BLaER1 treated with 17β-estradiol and CSF1 and Interleukin-3, amounts not matched to agents 10 nM and 100 nM (cell line): Measurements from ENCODE around the gene TPGS2.

ENCODE experiments used
- H3K27ac ChIP-seq, 11 experiments: shearing (Covaris generic); formaldehyde crosslinking; 2 replicates each; pipeline ENCODE4 v1.8.1; 2022
- H3K27me3 ChIP-seq, 11 experiments: shearing (Covaris generic); formaldehyde crosslinking; 2 replicates each; pipeline ENCODE4 v1.8.1; 2022
- H3K36me3 ChIP-seq, 11 experiments: shearing (Covaris generic); formaldehyde crosslinking; 2 replicates each; pipeline ENCODE4 v1.8.1; 2022
- H3K4me1 ChIP-seq, 10 experiments: shearing (Covaris generic); formaldehyde crosslinking; 2 replicates each; pipeline ENCODE4 v1.8.1; 2022
- H3K4me2 ChIP-seq, 11 experiments: shearing (Covaris generic); formaldehyde crosslinking; 2 replicates each; pipeline ENCODE4 v1.8.1; 2022
- H3K4me3 ChIP-seq, 10 experiments: shearing (Covaris generic); formaldehyde crosslinking; 2 replicates each; pipeline ENCODE4 v1.8.1; 2022
- H3K9ac ChIP-seq, 11 experiments: shearing (Covaris generic); formaldehyde crosslinking; 2 replicates each; pipeline ENCODE4 v1.8.1; 2022
- H3K9me3 ChIP-seq, 11 experiments: shearing (Covaris generic); formaldehyde crosslinking; replicated peaks in 1 of 11; 2 replicates each; pipeline ENCODE4 v1.8.1; 2022
- H4K20me1 ChIP-seq, 11 experiments: shearing (Covaris generic); formaldehyde crosslinking; 2 replicates each; pipeline ENCODE4 v1.8.1; 2022
- Cebpa-rat ChIP-seq, 11 experiments: shearing (Covaris generic); IDR thresholded peaks; 2 replicates each; pipeline ENCODE4 v1.8.1; 2022

TPGS2 gene

DNA sequence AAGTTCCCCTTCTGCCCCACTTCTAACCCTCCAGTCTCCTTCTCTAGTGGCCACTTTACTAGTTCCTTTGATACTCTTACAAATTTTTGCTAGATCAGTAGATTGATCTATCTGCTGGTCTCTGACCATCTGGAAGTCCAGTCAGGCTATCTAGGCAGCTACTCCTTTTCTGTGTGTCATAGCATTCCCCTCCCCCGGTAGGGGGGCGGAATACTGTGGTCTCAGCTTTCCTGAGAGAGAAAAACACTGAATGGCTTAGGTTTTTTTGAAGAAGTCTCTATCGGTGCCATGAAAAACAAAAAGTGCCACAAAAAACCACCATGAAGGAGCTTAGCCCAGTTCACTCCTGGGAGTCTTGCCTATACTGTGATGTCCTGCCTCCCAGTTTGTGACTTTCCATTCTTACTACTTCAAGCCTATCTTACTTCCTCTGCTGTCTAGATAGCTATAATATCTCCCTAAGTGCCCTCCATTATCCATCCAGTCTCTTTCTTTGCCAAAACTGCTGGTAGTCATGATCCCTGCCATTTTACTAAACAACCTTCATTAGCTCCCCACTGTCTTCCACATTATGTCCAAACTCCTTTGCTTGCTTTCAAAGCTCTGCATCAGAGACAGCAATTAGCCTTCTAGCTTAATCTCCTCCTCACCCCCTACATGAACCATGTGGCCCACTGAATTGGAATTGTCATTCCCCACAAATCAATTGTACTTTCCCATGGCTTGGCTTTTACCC is 29.9 kb downstream of the TPGS2 start:
- Histone ChIP-seq H4K20me1 (no peaks in the 10 kb centered on the region), H3K4me2 (no peak overlapping the region), H3K27me3 (no peaks in the 10 kb centered on the region), H3K4me1 (no peaks in the 10 kb centered on the region), H3K9ac (no peak overlapping the region), H3K27ac (no peak overlapping the region), H3K36me3 (peaks cover 97 to 100% (median 99%) of the 10 kb centered on the region in 11 experiments), H3K9me3 (no peaks in the 10 kb centered on the region; a peak in 1 of 22 replicates), H3K4me3 (no peak overlapping the region)
- no peak for TF ChIP-seq Cebpa-rat (IDR thresholded peaks at IDR 0.05)

DNA sequence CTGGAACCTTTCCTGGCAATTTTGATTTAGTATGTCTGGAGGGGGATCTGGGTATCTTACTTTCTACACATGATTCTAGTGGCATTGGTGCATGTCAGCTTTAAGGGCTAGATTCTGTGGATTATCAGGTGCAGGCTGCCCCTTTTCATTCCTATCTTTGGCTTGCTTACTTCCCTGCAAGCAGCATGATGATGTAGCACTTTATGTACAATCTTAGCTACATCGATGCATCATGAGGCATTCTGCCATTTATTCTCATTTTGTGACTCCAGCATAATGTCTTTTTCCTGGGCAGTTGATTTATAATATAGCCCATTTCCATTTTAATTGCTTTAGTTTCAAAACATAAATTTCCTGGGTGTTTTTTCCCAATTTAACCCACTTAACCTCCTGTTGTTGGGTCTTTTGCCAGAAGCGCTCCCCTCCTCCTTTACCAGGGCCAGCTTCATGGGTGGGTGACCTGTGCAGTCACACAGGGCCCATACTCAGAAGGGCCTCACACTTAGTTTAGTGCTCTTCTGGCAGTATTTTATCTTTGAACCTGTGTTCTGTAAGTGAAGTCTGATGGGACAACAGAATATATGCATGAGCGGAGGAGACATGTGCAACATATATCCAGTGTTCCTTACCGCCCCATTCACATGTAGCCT is 36.0 kb downstream of the TPGS2 start:
- Histone ChIP-seq H3K4me2 (no peak overlapping the region), H3K27ac (no peak overlapping the region), H4K20me1 (no peaks in the 10 kb centered on the region), H3K36me3 (peaks cover 84 to 100% (median 96%) of the 10 kb centered on the region in 11 experiments), H3K4me1 (no peaks in the 10 kb centered on the region), H3K4me3 (no peak overlapping the region), H3K9ac (no peak overlapping the region), H3K9me3 (peaks cover 16 to 27% (median 24%) of the 10 kb centered on the region in 11 experiments), H3K27me3 (no peaks in the 10 kb centered on the region)
- TF ChIP-seq Cebpa-rat (IDR thresholded peaks at IDR 0.05), result no peak

DNA sequence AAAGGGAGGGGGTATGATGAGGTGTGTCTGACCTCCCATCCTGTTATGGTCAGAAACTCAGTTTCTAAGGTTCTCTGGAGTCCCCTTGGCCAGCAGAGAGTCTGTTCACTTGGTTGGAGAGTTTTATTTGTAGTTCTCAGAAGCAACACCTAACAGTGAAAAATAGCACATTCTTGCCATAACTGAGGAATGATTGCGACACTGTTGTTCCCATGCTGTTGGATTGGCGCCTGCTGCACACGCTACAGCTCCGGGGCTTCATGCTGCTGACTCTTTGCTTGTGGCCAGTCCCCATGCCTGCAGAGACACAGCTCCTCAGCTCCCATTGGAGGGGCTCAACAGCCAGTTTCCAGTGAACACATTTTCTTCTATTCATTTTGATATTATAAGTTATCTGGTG is 42.1 kb downstream of the TPGS2 start:
- Histone ChIP-seq H3K9me3 (peaks cover 16 to 24% (median 21%) of the 10 kb centered on the region in 11 experiments), H4K20me1 (peaks cover 0 to 4% (median 0%) of the 10 kb centered on the region in 11 experiments; a peak in 1 of 22 replicates), H3K27ac (no peak overlapping the region), H3K4me2 (no peak overlapping the region), H3K4me3 (no peak overlapping the region), H3K36me3 (peaks cover 38 to 73% (median 50%) of the 10 kb centered on the region in 11 experiments), H3K27me3 (no peaks in the 10 kb centered on the region), H3K9ac (no peak overlapping the region), H3K4me1 (no peaks in the 10 kb centered on the region)
- TF ChIP-seq Cebpa-rat (IDR thresholded peaks at IDR 0.05), result peak in 3 of 11 experiments; percentile 16 to 70 (median 56); a peak in 3 of 22 replicates

DNA sequence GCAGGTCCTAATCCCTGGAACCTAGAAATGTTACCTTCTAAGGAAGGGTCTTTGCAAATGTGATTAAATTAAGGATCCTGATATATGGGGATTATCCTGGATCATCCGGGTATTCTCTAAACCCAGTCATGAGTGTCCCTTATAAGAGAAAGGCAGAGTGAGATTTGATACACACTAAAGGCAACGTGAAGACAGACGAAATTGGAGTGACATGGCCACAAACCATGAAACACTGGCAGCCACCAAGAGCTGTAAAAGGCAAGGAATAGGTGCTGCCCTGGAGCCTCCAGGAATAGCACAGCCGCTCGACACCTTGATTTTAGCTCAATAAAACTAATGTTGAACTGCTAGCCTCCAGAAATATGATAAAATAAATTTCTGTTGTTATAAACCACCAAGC is 45.0 kb downstream of the TPGS2 start:
- TF ChIP-seq Cebpa-rat (IDR thresholded peaks at IDR 0.05), result no peak
- Histone ChIP-seq H3K27ac (no peak overlapping the region), H3K9me3 (no peaks in the 10 kb centered on the region), H3K9ac (no peak overlapping the region), H4K20me1 (peaks cover 0 to 4% (median 0%) of the 10 kb centered on the region in 11 experiments; a peak in 1 of 22 replicates), H3K4me2 (no peak overlapping the region), H3K27me3 (no peaks in the 10 kb centered on the region), H3K36me3 (peaks cover 13 to 57% (median 32%) of the 10 kb centered on the region in 11 experiments; a peak in 19 of 22 replicates), H3K4me1 (peaks cover 0 to 5% (median 0%) of the 10 kb centered on the region in 10 experiments; a peak in 1 of 20 replicates), H3K4me3 (no peak overlapping the region)

DNA sequence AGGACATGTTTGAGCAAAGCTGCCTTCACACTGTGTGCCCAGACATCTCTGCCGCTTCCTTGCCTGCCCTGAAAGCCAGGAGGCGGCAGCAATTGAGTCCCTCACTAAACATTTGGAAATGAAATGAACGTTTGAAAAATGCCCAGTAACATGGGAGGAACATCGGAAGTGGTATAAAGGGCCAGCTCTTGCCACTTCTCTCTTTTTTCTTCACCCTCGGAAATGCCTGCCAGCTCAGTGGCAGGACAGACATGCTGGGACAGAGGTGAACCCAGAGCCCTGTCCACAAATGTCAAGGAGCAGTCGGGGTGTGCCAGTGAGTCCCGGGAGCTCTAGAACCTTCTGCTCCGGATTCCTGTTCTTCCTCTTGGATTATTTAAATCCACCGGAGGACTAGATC is 46.1 kb downstream of the TPGS2 start:
- TF ChIP-seq Cebpa-rat (IDR thresholded peaks at IDR 0.05), result no peak
- no peak overlapping the region for H3K9ac ChIP-seq
- no peak overlapping the region for H3K27ac ChIP-seq
- no peak overlapping the region for H3K4me2 ChIP-seq
- H3K9me3 ChIP-seq, result no peaks in the 10 kb centered on the region
- no peaks in the 10 kb centered on the region for H3K27me3 ChIP-seq
- H3K4me3 ChIP-seq, result no peak overlapping the region
- H4K20me1 ChIP-seq, result peaks cover 0 to 4% (median 0%) of the 10 kb centered on the region in 11 experiments; a peak in 1 of 22 replicates
- peaks cover 0 to 5% (median 0%) of the 10 kb centered on the region in 10 experiments; a peak in 1 of 20 replicates for H3K4me1 ChIP-seq
- peaks cover 7 to 51% (median 24%) of the 10 kb centered on the region in 11 experiments; a peak in 14 of 22 replicates for H3K36me3 ChIP-seq

DNA sequence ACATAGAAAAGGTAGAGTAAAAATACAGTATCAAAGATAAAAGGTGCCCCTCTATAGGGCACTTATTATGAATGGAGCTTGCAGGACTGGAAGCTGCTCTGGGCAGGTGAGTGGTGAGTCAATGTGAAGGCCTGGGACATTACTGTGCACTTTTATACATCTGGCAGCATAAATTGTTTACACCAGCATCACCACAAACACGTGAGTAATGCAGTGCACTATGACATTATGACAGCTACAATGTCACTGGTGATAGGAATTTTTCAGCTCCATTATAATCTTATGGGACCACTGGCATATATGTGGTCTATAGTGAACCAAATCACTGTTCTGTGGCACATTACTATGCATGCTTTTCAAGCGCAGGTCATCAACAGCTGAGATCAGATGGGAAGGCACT is 48.1 kb downstream of the TPGS2 start:
- peaks cover 0 to 5% (median 0%) of the 10 kb centered on the region in 10 experiments; a peak in 1 of 20 replicates for H3K4me1 ChIP-seq
- no peaks in the 10 kb centered on the region for H3K9me3 ChIP-seq
- H3K27ac ChIP-seq, result no peak overlapping the region
- TF ChIP-seq Cebpa-rat (IDR thresholded peaks at IDR 0.05), result no peak
- H4K20me1 ChIP-seq, result peaks cover 0 to 4% (median 0%) of the 10 kb centered on the region in 11 experiments; a peak in 1 of 22 replicates
- H3K36me3 ChIP-seq, result peaks cover 0 to 38% (median 7%) of the 10 kb centered on the region in 11 experiments; a peak in 9 of 22 replicates
- no peak overlapping the region for H3K4me2 ChIP-seq
- H3K4me3 ChIP-seq, result no peak overlapping the region
- no peak overlapping the region for H3K9ac ChIP-seq
- H3K27me3 ChIP-seq, result no peaks in the 10 kb centered on the region

DNA sequence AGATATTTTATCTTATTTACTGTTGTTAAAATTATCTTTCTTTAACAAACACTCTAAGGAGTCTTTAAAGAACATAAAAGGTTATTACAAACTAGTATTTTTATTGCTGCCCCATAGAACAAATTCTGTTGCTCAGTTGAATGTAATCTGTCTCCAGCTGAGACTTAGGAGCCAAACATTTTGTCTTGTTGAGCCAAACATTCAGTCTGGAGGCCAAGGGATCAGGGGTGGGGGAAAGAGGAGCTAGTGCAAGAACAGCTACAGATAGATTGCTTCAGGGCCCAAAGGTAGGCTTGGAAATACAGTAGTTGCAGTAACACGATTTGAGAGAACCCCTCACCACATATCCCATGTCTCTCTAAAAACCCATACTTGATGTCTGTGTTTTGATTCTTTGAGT is 51.2 kb downstream of the TPGS2 start:
- Histone ChIP-seq H3K36me3 (peaks cover 0 to 33% (median 6%) of the 10 kb centered on the region in 11 experiments; a peak in 8 of 22 replicates), H3K4me2 (no peak overlapping the region), H3K9me3 (no peaks in the 10 kb centered on the region), H4K20me1 (peaks cover 0 to under 1% (median 0%) of the 10 kb centered on the region in 11 experiments; a peak in 1 of 22 replicates), H3K4me1 (peaks cover 0 to 5% (median 0%) of the 10 kb centered on the region in 10 experiments; a peak in 1 of 20 replicates), H3K9ac (no peak overlapping the region), H3K4me3 (no peak overlapping the region), H3K27ac (no peak overlapping the region), H3K27me3 (no peaks in the 10 kb centered on the region)
- no peak for TF ChIP-seq Cebpa-rat (IDR thresholded peaks at IDR 0.05)

DNA sequence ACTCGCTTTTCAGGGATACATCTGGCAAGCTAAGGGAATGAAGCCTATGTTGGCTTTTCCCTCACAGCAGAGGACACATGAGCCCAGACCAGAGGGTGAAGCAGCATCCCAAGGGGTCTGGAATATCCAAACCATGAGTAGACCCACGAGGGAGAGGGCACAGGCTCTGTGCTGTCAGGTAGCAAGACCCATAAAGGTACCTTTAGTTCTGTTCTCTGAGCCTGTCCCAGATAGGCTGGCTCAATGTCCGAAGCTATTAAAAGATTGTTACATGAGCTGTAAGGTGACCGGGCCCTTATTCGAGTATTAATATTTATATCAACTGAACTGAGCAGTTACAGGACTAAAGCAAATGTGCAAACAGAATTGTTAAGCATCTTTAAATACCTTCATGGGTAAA is 52.2 kb downstream of the TPGS2 start:
- 0 out of 22 replicates have a peak, but pooled peaks cover 0 to 2% (median 0%) of the 10 kb centered on the region in 11 experiments for H3K9me3 ChIP-seq
- no peaks in the 10 kb centered on the region for H3K27me3 ChIP-seq
- H3K9ac ChIP-seq, result no peak overlapping the region
- H3K4me3 ChIP-seq, result no peak overlapping the region
- no peak overlapping the region for H3K27ac ChIP-seq
- TF ChIP-seq Cebpa-rat (IDR thresholded peaks at IDR 0.05), result no peak
- no peak overlapping the region for H3K4me2 ChIP-seq
- peaks cover 0 to 24% (median 2%) of the 10 kb centered on the region in 11 experiments; a peak in 7 of 22 replicates for H3K36me3 ChIP-seq
- H4K20me1 ChIP-seq, result no peaks in the 10 kb centered on the region
- peaks cover 0 to 6% (median 2%) of the 10 kb centered on the region in 10 experiments; a peak in 14 of 20 replicates for H3K4me1 ChIP-seq

DNA sequence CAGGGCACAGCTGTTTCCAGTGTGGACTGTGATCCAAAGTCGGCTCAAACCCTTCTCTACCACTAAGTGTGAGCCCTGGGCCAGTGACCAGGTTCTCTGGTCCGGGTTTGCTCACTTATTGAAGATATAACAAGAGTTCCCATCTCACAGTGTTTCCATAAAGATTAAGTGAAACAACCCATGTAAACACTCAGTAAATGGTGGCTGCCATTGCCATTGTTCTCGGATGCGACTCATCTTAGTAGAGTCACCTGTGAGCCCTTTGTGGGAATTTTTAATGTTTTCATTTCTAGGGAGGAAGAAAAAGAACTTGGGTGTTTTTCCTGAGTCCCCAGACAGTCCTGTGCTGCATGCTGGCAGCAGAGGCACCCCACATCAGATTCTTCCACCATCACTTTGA is 53.4 kb downstream of the TPGS2 start:
- Histone ChIP-seq H3K4me2 (no peak overlapping the region), H3K27me3 (no peaks in the 10 kb centered on the region), H3K27ac (no peak overlapping the region), H3K4me3 (no peak overlapping the region), H3K9me3 (peaks cover 0 to 5% (median 0%) of the 10 kb centered on the region in 11 experiments; a peak in 1 of 22 replicates), H3K36me3 (peaks cover 0 to 13% (median 0%) of the 10 kb centered on the region in 11 experiments; a peak in 6 of 22 replicates), H4K20me1 (no peaks in the 10 kb centered on the region), H3K4me1 (peaks cover 7 to 15% (median 11%) of the 10 kb centered on the region in 10 experiments; a peak in 18 of 20 replicates), H3K9ac (no peak overlapping the region)
- no peak for TF ChIP-seq Cebpa-rat (IDR thresholded peaks at IDR 0.05)
